ENCODE measurements around the gene TAF5L.

Gene TAF5L

DNA sequence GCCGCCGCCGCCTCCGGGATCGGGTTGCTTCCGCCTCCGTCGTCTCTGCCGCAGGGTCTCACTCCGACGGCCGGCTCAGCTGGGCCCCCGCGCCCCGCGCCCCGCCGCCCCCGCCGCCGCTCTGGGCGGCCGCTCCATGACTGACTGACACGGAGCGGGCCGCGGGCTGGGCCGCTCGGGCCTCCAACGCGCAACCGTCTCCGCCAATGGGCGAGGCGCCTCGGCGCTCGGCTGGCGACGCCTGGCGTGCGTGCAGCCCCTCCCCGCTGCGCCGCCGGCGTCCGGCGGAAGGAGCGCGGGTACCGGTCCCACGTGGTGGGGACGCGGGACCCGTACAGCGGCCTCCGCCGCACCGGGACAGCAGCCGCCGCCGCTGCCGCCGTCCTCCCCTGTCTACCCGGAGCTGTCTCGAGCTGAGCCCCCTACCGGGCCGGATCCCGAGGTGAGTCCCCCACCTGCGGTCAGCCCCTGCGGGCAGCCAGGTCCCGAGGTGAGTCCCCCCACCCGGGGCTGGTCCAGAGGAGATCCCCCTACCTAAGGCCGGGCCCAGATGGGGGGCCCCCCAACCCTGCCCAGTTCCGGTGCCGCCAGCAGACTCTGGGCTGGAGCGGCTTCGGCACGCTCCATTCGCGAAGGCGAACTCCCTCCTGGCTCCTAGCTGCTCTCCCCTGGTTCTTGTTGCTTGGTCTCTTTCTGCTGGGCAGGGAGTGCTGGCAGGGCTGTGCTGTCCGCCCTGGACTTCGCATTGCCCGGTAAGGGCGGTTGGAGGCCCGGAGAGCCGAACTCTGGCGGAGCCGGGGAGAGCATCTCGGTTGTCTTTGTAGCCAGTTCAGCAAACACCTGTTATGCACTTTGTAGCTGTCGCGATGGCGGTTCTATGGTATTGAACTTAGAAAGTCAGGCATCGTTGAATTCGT is at the start of gene TAF5L, which contains the start of gene URB2:
Gene TAF5L (minus strand): TSS at position 208 of the 917 bp plus-strand sequence. CDS start 11,640 bp downstream, outside the sequence.
Gene URB2 (plus strand): TSS at position 333 of the 917 bp plus-strand sequence. CDS start 1,387 bp downstream, outside the sequence.
- DNase-seq = peak; percentile 92

DNA sequence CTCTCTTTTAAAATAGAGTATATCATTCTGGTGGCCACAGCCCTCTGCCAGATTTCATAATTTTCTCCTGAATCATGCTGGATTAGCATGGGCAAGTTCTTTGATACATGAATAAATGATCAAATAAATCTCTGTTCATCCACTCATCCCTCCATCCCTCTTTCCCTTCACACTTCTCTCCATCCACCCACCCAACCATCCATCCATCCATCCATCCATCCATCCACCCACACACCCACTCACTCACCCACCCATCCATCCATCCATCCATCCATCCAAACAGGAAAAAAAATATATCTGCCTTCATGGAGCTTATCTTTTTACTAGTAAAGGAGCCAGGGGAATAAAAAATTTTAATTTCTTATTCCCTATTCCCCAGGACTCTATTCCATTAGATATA is 49.5 kb upstream of the TAF5L start:
- DNase-seq = no peak

DNA sequence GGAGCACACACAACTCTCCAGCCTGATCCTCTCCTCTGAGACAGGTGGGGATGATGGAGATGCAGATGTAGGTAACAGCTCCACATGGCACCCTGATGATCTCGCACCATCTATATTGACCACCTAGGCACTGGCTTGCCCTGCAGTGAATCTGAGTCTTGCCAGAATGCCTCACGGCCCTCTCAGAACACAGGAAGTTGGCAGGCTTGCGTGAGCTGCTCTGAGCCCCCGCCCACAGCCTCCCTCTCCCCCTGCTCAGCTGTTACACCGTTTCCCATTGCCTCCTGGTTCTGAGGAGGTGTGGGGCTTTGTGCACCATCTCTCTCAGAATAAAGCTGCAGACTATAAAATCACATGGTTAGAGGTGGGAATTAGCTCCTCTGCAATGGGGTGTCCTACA is 48.1 kb upstream of the TAF5L start:
- DNase-seq = no peak

GRCh38 chr1:229672246-229672645 is 46.3 kb upstream of the TAF5L start:
- no peak for DNase-seq

GRCh38 chr1:229671310-229671709 is 45.4 kb upstream of the TAF5L start:
- no peak for DNase-seq

GRCh38 chr1:229669333-229669732 is 43.4 kb upstream of the TAF5L start:
- no peak for DNase-seq

DNA sequence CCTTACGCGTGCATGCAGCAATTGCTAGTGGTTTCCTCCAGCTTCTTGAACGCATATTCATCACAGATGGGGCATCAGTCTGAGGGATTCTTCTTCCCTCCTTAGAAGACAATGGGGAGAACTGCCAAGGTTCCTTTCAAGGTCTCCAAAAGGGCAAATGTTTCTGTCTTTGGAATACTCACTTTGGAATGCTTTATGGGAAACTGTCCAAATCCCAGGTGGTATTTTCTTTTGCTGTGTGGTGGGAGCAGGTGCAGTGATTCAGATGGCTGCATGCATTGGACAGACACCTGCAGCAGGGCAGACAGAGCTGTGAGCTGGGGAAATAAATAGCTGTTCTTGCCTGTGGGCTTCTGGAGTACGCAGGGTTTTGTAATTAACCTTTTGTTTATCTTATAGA is 40.7 kb upstream of the TAF5L start:
- no peak for DNase-seq

DNA sequence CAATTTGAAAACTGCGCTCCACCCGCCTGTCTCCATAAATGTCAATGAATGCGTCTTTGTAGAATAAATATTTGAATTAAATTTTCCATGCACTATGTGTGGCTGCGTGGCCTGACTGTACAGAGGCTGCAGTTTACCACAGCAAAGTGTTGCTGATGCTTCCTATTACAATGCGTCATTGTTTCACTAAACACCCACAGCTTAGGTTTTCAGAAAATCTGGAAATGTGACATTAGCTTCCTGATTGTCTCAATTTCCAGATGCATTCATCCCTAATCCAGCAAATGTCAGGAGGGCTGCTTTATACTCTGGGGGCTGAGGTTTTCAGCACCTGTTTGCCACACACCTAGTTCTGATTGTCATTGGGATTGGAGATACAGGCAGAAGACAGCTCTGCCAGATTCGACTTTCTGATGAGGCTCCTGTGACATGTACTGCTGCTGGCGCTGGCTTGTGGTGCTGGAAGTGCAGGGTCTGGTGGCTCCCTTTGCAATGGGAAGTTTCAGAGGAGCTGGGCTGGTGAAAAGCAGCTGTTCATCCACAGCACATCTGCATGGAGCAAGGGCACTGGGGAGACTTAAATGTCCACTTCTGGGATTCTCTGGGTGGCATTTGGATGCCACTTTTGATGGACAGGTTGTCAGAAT is 40.1 kb upstream of the TAF5L start:
- DNase-seq = no peak

GRCh38 chr1:229664133-229664689 is 38.3 kb upstream of the TAF5L start:
- no peak for DNase-seq

DNA sequence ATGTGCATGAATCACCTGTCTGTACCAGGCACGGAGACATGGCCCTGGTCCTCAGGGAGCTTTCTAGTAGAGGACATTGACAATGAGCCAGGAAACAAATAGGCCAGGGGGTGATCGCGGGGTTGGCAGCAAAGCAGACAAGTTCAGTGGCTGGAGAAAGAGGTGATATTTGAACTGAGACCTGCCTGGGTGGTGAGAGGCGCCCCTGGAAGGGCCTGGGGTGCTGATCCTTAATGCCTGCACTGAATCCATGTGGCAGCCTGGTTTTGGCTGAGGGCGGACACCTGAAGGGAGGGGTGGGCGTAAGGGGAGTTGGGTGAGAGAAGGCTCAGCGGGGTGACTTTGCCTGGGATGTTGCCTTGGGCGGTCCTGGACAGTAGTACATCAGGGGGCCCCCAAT is 36.0 kb upstream of the TAF5L start:
- DNase-seq = no peak

GRCh38 chr1:229661022-229661877 is 35.3 kb upstream of the TAF5L start:
- peak; percentile 80 for DNase-seq

DNA sequence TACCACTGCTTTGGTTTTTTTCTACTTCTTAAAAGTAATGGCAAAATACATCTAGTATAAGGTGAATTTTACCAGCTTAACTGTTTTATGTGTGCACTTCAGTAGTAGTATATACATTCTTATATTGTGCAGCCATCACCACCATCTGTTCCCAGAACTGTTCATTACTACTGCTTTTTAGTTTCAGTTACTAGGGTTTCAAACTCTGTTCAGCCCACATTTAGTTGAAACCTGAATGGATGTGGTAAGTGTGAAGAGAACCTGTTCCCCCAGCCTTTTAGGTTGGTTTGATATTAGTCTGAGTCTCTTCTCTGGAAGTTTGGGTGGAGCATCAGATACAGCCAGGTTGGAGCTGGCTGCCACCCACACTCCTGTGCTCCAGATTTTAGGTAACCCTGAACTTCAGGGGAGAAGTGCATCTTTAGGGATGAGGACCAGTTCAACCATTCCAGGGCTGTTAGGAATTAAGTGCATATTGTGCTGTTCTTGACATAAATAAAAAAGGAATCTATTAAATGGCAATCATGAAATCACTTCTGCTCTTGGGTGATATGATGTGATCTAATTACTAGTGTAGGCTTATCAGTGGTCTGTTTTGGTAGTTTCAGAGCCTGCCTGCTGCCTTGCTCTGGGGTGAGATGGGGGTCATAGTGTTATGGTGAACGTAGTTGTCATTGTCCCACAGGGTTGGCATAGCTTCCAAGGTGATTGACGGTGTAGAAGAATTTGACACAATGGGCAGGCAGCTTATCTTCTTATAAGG is 32.3 kb upstream of the TAF5L start:
- no peak for DNase-seq

GRCh38 chr1:229655781-229656180 is 29.9 kb upstream of the TAF5L start:
- no peak for DNase-seq

- no peak for DNase-seq
Measured at GRCh38 chr1:229653420-229653819, 27.5 kb upstream of the TAF5L start.

DNA sequence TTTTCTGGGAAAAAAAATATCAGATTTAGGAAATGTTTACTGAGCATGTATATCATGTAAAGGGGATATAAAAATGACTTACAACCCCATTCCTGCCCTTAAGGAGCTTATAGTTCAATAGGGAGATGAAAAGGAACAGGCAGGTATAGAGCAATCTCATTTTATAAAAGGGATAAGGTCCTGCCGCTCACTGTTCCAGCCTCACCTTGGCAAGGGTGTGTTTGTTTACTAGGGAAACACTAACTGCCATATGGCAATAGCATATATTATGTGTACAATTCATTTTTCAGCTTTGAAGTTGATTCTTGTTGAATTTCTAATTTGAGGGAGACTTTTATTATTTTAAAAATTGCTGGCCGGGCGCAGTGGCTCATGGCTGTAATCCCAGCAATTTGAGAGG is 25.6 kb upstream of the TAF5L start:
- no peak for DNase-seq

DNA sequence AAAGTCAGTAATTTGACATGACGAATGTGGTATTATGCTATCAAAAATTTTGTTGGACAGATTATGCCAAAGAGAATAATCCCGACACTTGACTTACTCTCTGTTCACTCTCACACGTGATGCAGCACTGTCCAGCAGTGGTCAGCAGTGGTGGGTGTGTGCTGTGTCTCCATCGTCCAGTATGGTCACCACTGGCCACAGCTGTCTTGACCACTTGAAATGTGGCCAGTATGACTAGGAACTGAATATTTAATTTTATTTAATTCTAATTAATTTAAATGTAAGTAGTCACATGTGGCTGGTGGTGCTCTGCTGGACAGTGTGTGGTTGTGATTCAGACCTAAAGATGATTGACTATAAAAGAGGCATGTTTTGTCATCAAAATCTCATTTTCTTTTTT is 24.1 kb upstream of the TAF5L start:
- no peak for DNase-seq

DNA sequence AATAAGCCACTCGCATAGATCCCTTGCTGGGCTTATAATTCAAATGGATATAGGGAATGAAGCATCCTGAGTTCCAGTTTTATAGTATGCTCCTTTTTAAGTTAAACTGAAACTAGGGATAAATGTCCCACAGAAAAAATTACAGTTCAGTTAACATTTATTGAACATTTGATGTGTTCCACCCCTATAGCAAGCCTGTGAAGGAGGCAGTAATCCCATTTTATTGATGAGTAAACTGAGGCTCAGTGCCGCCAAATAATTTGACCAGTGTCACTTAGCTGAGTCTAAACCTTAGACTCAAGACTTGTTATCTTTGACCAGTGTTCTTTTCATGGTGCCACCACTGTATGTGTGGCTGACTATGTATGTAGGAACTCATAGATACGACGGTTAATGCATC is 22.5 kb upstream of the TAF5L start:
- DNase-seq = no peak

- DNase-seq = no peak
Measured at GRCh38 chr1:229645324-229645993, 19.5 kb upstream of the TAF5L start.

DNA sequence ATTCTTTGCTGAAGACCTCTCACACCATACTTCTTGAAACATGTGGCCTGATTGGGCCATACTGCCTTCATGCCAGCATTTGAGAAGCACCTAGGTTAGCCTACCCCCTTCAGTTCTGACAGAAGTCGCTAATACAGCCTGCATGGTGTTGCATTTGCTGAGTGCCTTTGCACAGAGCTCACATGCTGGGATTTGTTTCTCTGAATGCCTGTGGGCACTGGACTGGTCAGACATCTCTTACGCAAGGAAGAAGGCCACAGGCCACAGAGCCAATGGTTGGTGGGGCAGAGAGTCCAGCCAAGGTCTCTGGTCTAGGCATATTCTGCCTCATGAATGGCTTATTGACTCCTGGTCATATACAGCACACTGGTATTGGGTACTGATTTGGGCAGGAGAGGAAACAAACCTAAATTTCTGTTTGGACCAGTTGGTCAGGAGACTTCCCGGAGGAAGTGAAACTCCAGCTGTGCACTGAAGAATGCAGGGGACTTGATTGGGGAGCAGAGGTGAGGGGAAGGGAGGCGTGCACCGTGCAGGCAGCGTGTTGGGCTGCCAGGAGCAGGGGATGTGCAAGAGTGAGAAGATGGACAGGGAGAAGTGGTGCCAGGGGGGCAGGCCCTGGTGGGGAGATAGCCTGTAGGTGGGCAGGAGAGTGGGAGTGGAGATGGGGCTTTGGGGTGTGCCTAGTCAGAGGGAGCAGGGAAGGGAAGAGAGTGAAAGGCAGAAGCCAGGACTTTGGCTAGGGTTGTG is 18.2 kb upstream of the TAF5L start:
- DNase-seq = no peak

GRCh38 chr1:229642970-229643369 is 17.0 kb upstream of the TAF5L start:
- no peak for DNase-seq

DNA sequence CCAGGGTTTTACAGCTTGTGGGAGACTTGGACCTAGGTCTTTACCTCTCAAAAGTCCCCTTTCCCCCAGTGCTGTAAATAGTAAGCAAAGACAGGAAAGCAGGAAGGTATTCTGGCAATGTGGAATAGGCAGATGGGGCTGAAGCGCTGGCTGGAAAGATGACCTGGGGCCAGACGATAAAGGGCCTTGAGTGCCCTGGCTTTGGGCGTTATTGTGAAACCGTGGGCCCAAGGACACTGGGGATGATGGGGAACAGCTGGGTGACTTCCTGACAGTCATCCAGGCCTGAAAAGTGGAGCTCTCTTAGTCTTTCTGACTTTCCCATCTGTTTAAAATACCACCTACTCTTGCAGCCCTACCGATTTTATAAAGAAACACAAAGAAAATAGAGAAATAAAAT is 16.5 kb upstream of the TAF5L start:
- no peak for DNase-seq

Measured in right hindlimb (tissue), 1 donor.